H1 (cell line): ENCODE results near the gene OVOL3. TPM values are rescaled to one million over a fixed set of nuclear protein-coding genes. Genes with fewer than 3 reads are reported as not detected.

ENCODE experiments used
- CTCF ChIA-PET: fragments of 300-600 bp; sonication (Branson Sonifier 250); formaldehyde crosslinking; loops from one replicate; lab custom pipeline; 2021; ENCODE audit not compliant: partially characterized antibody; lab: Charles Lee
- POLR2A ChIA-PET: fragments of 300-600 bp; sonication (Branson Sonifier 250); formaldehyde crosslinking; loops from one replicate; lab custom pipeline; 2021; ENCODE audit warnings: inconsistent platforms; ENCODE audit not compliant: partially characterized antibody; lab: Charles Lee
- DNase-seq, 2 experiments: peaks; one replicate each; pipeline versions ENCODE4 v3.0.0 to v3.0.0-alpha.2; 2010 to 2022; ENCODE audit warnings: low spot score in 2 of 2, low read depth in 1 of 2, mixed read lengths in 1 of 2
- FAIRE-seq: peaks from 2 replicates; lab custom pipeline; 2011; peaks lifted over from hg19 to GRCh38; lab: Jason Lieb, UNC
- H2AFZ ChIP-seq: 2 replicates; pipeline ENCODE4 v1.8.1; 2012; ENCODE audit warnings: low read length, inconsistent platforms
- H2AK5ac ChIP-seq: 2 replicates; pipeline ENCODE4 v1.6.1; 2013; ENCODE audit warnings: low read depth, low read length
- H2BK120ac ChIP-seq: replicated peaks from 2 replicates; pipeline ENCODE3; 2013; ENCODE audit warnings: low read depth, low read length, inconsistent platforms
- H2BK12ac ChIP-seq: 2 replicates; pipeline ENCODE4 v1.6.1; 2013; ENCODE audit warnings: low read depth, low read length
- H2BK15ac ChIP-seq: 2 replicates; pipeline ENCODE4 v1.6.1; 2013; ENCODE audit warnings: low read length
- H2BK20ac ChIP-seq: 2 replicates; pipeline ENCODE4 v1.6.1; 2013; ENCODE audit warnings: low read length
- H2BK5ac ChIP-seq: 2 replicates; pipeline ENCODE4 v1.6.1; 2013; ENCODE audit warnings: low read depth, low read length
- H3K14ac ChIP-seq: 2 replicates; pipeline ENCODE4 v1.6.1; 2013; ENCODE audit warnings: inconsistent platforms; ENCODE audit not compliant: insufficient read length
- H3K18ac ChIP-seq: 2 replicates; pipeline ENCODE4 v1.6.1; 2013; ENCODE audit warnings: low read length; ENCODE audit errors: extremely low read depth
- H3K23ac ChIP-seq: 2 replicates; pipeline ENCODE4 v1.6.1; 2013; ENCODE audit warnings: inconsistent platforms; ENCODE audit not compliant: insufficient read length
- H3K23me2 ChIP-seq: 2 replicates; pipeline ENCODE4 v1.6.1; 2013; ENCODE audit warnings: low read depth, low read length
- H3K27ac ChIP-seq: 2 replicates; pipeline ENCODE4 v1.6.1; 2011; ENCODE audit warnings: low read depth, low read length, inconsistent platforms
- H3K27me3 ChIP-seq, 4 experiments: replicated peaks in 1 of 4; 1 replicate in 1 of 4; 2 replicates in 3 of 4; pipeline versions ENCODE4 v1.6.1 to v1.8.1; 2011 to 2013; ENCODE audit warnings: low read length in 3 of 4, mild to moderate bottlenecking in 3 of 4, inconsistent platforms in 2 of 4, mixed read lengths in 2 of 4, moderate library complexity in 1 of 4; ENCODE audit not compliant: control insufficient read depth in 3 of 4, insufficient read depth in 3 of 4; ENCODE audit errors: extremely low read depth in 1 of 4
- H3K36me3 ChIP-seq, 4 experiments: 2 replicates each; pipeline versions ENCODE4 v1.6.1 to v1.8.1; 2011 to 2013; ENCODE audit warnings: mild to moderate bottlenecking in 4 of 4, low read length in 3 of 4, moderate library complexity in 2 of 4, control low read depth in 1 of 4, inconsistent platforms in 1 of 4; ENCODE audit not compliant: insufficient read depth in 4 of 4, control insufficient read depth in 2 of 4
- H3K4ac ChIP-seq: replicated peaks from 2 replicates; pipeline ENCODE3; 2013; ENCODE audit warnings: low read length, low read depth, mixed read lengths, inconsistent platforms; ENCODE audit not compliant: insufficient read length
- H3K4me1 ChIP-seq, 4 experiments: replicated peaks in 1 of 4; 1 replicate in 1 of 4; 2 replicates in 3 of 4; pipeline versions ENCODE4 v1.6.1 to v1.8.1; 2011 to 2013; ENCODE audit warnings: low read length in 3 of 4, inconsistent platforms in 2 of 4, mixed read lengths in 1 of 4; ENCODE audit not compliant: insufficient read depth in 4 of 4, control insufficient read depth in 3 of 4
- H3K4me2 ChIP-seq, 2 experiments: 2 replicates each; pipeline versions ENCODE4 v1.6.1 to v1.8.1; 2011 to 2013; ENCODE audit warnings: low read depth in 2 of 2, low read length in 2 of 2, control low read depth in 1 of 2, inconsistent platforms in 1 of 2, mild to moderate bottlenecking in 1 of 2; ENCODE audit not compliant: insufficient read depth in 1 of 2
- H3K4me3 ChIP-seq, 4 experiments: fragments of 200-600, 300-600 bp in 1 of 4; sonication (generic), shearing (Covaris generic), sonication (Bioruptor Twin) in 1 of 4; 2 replicates each; pipeline versions ENCODE4 v1.5.1 to v1.8.1; 2011 to 2016; ENCODE audit warnings: low read length in 4 of 4, low read depth in 3 of 4, control low read depth in 2 of 4, inconsistent platforms in 2 of 4, mild to moderate bottlenecking in 2 of 4, mixed read lengths in 1 of 4, moderate library complexity in 1 of 4; ENCODE audit not compliant: insufficient read depth in 2 of 4; ENCODE audit errors: extremely low read depth in 1 of 4
- H3K56ac ChIP-seq: replicated peaks from 2 replicates; pipeline ENCODE3; 2013; ENCODE audit warnings: low read depth, mild to moderate bottlenecking, mixed read lengths, low read length, inconsistent platforms; ENCODE audit not compliant: insufficient read length
- H3K79me1 ChIP-seq: 2 replicates; pipeline ENCODE4 v1.6.1; 2013; ENCODE audit warnings: low read depth, low read length, control low read depth
- H3K79me2 ChIP-seq, 2 experiments: 2 replicates each; pipeline versions ENCODE4 v1.6.1 to v1.8.1; 2012 to 2013; ENCODE audit warnings: low read length in 2 of 2, mild to moderate bottlenecking in 2 of 2, inconsistent platforms in 1 of 2; ENCODE audit not compliant: insufficient read depth in 2 of 2, control insufficient read depth in 1 of 2
- H3K9ac ChIP-seq, 4 experiments: replicated peaks in 1 of 4; 1 replicate in 1 of 4; 2 replicates in 3 of 4; pipeline versions ENCODE4 v1.6.1 to v1.8.1; 2011 to 2013; ENCODE audit warnings: low read depth in 3 of 4, low read length in 3 of 4, control low read depth in 2 of 4, mild to moderate bottlenecking in 2 of 4, moderate library complexity in 2 of 4, inconsistent platforms in 1 of 4; ENCODE audit errors: extremely low read depth in 1 of 4
- H3K9me3 ChIP-seq, 2 experiments: 2 replicates each; pipeline versions ENCODE4 v1.6.1 to v1.8.1; 2012 to 2013; ENCODE audit warnings: mild to moderate bottlenecking in 2 of 2, moderate library complexity in 2 of 2, control low read depth in 1 of 2, inconsistent platforms in 1 of 2, low read depth in 1 of 2, low read length in 1 of 2, mixed read lengths in 1 of 2; ENCODE audit not compliant: insufficient read depth in 2 of 2
- H4K20me1 ChIP-seq, 2 experiments: replicated peaks in 1 of 2; 2 replicates each; pipeline versions ENCODE3 to v1.8.1; 2011 to 2013; ENCODE audit warnings: inconsistent platforms in 2 of 2, low read length in 2 of 2, mild to moderate bottlenecking in 1 of 2; ENCODE audit not compliant: insufficient read depth in 2 of 2, control insufficient read depth in 1 of 2
- H4K5ac ChIP-seq: 2 replicates; pipeline ENCODE4 v1.6.1; 2013; ENCODE audit warnings: low read length, low read depth, mixed read lengths, inconsistent platforms; ENCODE audit not compliant: insufficient read length
- H4K8ac ChIP-seq: 2 replicates; pipeline ENCODE4 v1.8.0; 2013; ENCODE audit warnings: mild to moderate bottlenecking, moderate library complexity, low read length, inconsistent platforms; ENCODE audit not compliant: insufficient read depth; ENCODE audit errors: extremely low read depth
- H4K91ac ChIP-seq: replicated peaks from 2 replicates; pipeline ENCODE3; 2013; ENCODE audit warnings: low read length, mixed read lengths, inconsistent platforms; ENCODE audit not compliant: insufficient read length
- CREB1 ChIP-seq: IDR thresholded peaks from 2 replicates; pipeline ENCODE4 v1.6.1; 2012; ENCODE audit warnings: inconsistent platforms
- SAP30 ChIP-seq: fragments of 300-600 bp; sonication (generic); IDR thresholded peaks from 2 replicates; pipeline ENCODE4 v1.7.1; 2012; ENCODE audit warnings: low read length, moderate library complexity, mild to moderate bottlenecking, inconsistent platforms; ENCODE audit not compliant: insufficient read depth, insufficient replicate concordance
- whole genome bisulfite sequencing, 2 experiments: shearing (Covaris generic) in 1 of 2; methylation state at CpG; one replicate each; pipeline versions ENCODE4 v1.1.6 to v1.1.7; 2013 to 2015; ENCODE audit warnings: low lambda C conversion rate in 2 of 2, mixed read lengths in 2 of 2, inconsistent platforms in 1 of 2, low coverage in 1 of 2, missing lambda C conversion rate in 1 of 2; ENCODE audit not compliant: insufficient replicate concordance in 2 of 2, insufficient coverage in 1 of 2, insufficient read length in 1 of 2; ENCODE audit errors: extremely low coverage in 1 of 2, missing lambda C conversion rate in 1 of 2; 5-methylcytosine and 5-hydroxymethylcytosine counted together
- polyA plus RNA-seq, 7 experiments: library from polyadenylated mRNA; depleted of rRNA in 3 of 7; stranded (reverse) in 5 of 7; unstranded in 2 of 7; fragments of >200 nt in 5 of 7; fragments of 200-250 nt in 2 of 7; gene quantifications; 1 replicate in 5 of 7; 2 replicates in 1 of 7; 4 replicates in 1 of 7; pipeline versions ENCODE4 v1.2.1 to v1.2.3, GENCODE V29; 2011 to 2013; ENCODE audit warnings: missing spikeins in 2 of 7, mixed read lengths in 2 of 7
- total RNA-seq: library from RNA; stranded (reverse); fragmentation: NEBNext Ultra II Directional; extraction: Animal tissue kit (Norgen Biotek cat#: 25700); gene quantifications from 2 replicates; pipeline ENCODE4 v1.2.1, GENCODE V29; 2021

OVOL3 gene
- total and polyA plus RNA-seq, 2 of the 8 experiments (the other 6 are each of a cell fraction or from before 2014, with no cell fraction given), result 0.45 TPM; not detected in 1

GRCh38 chr19:36072081-36072480 is 38.9 kb upstream of the OVOL3 start:
- FAIRE-seq (no peak), DNase-seq (no peak)
- no peak overlapping the region for H4K91ac ChIP-seq
- H3K4ac ChIP-seq, result no peak overlapping the region
- no peak overlapping the region for H2BK20ac ChIP-seq
- H2BK12ac ChIP-seq, result no peak overlapping the region
- no peak overlapping the region for H3K23ac ChIP-seq
- no peak overlapping the region for H3K4me2 ChIP-seq
- no peak overlapping the region for H3K14ac ChIP-seq
- WGBS, 2 experiments, result 92% methylated on average over 8 of the region's 8 CpGs; no CpG with 5 or more reads in 1 of the 2 experiments
- no peaks in the 10 kb centered on the region for H3K79me2 ChIP-seq
- no peak overlapping the region for H2BK120ac ChIP-seq
- H2AK5ac ChIP-seq, result no peak overlapping the region
- peaks cover 3 to 8% of the 10 kb centered on the region in 2 experiments for H4K20me1 ChIP-seq
- no peak for TF ChIP-seq SAP30
- no peak for TF ChIP-seq CREB1
- no peaks in the 10 kb centered on the region; the same call in 1 of the 2 replicates for H3K79me1 ChIP-seq
- H3K56ac ChIP-seq, result no peak overlapping the region
- no peak overlapping the region for H3K4me3 ChIP-seq
- no peaks in the 10 kb centered on the region for H3K9me3 ChIP-seq
- POLR2A ChIA-PET, result interaction anchor here (0.6 to 1.9 kb wide), 5 partner anchors 11 to 32 kb away, joined by 3 to 5 read pairs (median 3); partner anchors contain the start of genes THAP8 and WDR62
- no peak overlapping the region for H3K27ac ChIP-seq
- H2BK5ac ChIP-seq, result no peak overlapping the region
- H4K8ac ChIP-seq, result no peak overlapping the region
- H3K23me2 ChIP-seq, result no peaks in the 10 kb centered on the region
- no peak overlapping the region for H4K5ac ChIP-seq
- no peak overlapping the region for H2BK15ac ChIP-seq
- H3K36me3 ChIP-seq, result peaks cover 19 to 59% (median 45%) of the 10 kb centered on the region in 4 experiments
- H2AFZ ChIP-seq, result no peak overlapping the region
- H3K4me1 ChIP-seq, result no peaks in the 10 kb centered on the region
- no peak overlapping the region for H3K9ac ChIP-seq
- no peak overlapping the region for H3K18ac ChIP-seq
- CTCF ChIA-PET, result interaction anchor here (2.3 kb wide), 1 partner anchor 11 kb away, joined by 7 read pairs; no protein-coding TSS in a partner anchor
- H3K27me3 ChIP-seq, result no peaks in the 10 kb centered on the region
